Endothelial cell of umbilical vein (primary cell): Measurements from ENCODE around the gene CRHR1. TPM values are rescaled to one million over a fixed set of nuclear protein-coding genes. Genes with fewer than 3 reads are reported as not detected.

ENCODE experiments used
- BruUV-seq: library from RNA; stranded (reverse); fragments of 400-500 nt; replicated peaks from 2 replicates; lab custom pipeline; 2021; lab: Mats Ljungman, UMichigan
- CTCF ChIA-PET: fragments of 300-600, 350-600 bp; sonication (Branson Sonifier 250); formaldehyde crosslinking; loops from one replicate; lab custom pipeline; 2021; ENCODE audit warnings: antibody characterized with exemption, inconsistent platforms; lab: Charles Lee
- POLR2A ChIA-PET: fragments of 300-600, 350-600 bp; sonication (Branson Sonifier 250); formaldehyde crosslinking; loops from one replicate; lab custom pipeline; 2021; ENCODE audit warnings: antibody characterized with exemption, inconsistent platforms; lab: Charles Lee
- DNase-seq: peaks from one replicate; pipeline ENCODE4 v3.0.0-alpha.2; 2011; ENCODE audit warnings: low read depth, low spot score
- FAIRE-seq: peaks from 2 replicates; lab custom pipeline; 2011; peaks lifted over from hg19 to GRCh38; lab: Jason Lieb, UNC
- H2AFZ ChIP-seq: 2 replicates; pipeline ENCODE4 v1.6.0; 2012; ENCODE audit warnings: low read depth, low read length, control low read depth, inconsistent platforms
- H3K27ac ChIP-seq: 2 replicates; pipeline ENCODE4 v1.5.1; 2011; ENCODE audit warnings: low read depth, mild to moderate bottlenecking, control low read depth, low read length, moderate library complexity; ENCODE audit not compliant: insufficient read depth
- H3K27me3 ChIP-seq, 2 experiments: 2 replicates each; pipeline versions ENCODE4 v1.6.0 to v1.6.1; 2011; ENCODE audit warnings: low read length in 2 of 2, mixed read lengths in 1 of 2; ENCODE audit not compliant: control insufficient read depth in 2 of 2, insufficient read depth in 2 of 2
- H3K36me3 ChIP-seq, 2 experiments: 2 replicates in 1 of 2; 3 replicates in 1 of 2; pipeline ENCODE4 v1.5.1; 2011; ENCODE audit warnings: low read length in 2 of 2, mild to moderate bottlenecking in 1 of 2, moderate library complexity in 1 of 2; ENCODE audit not compliant: control insufficient read depth in 2 of 2, insufficient read depth in 2 of 2; ENCODE audit errors: extremely low read depth in 1 of 2
- H3K4me1 ChIP-seq: 3 replicates; pipeline ENCODE4 v1.5.1; 2011; ENCODE audit warnings: mild to moderate bottlenecking, low read length; ENCODE audit not compliant: control insufficient read depth, insufficient read depth; ENCODE audit errors: extremely low read depth
- H3K4me2 ChIP-seq: 2 replicates; pipeline ENCODE4 v1.6.1; 2011; ENCODE audit warnings: low read length, control low read depth, mixed read lengths; ENCODE audit not compliant: insufficient read depth
- H3K4me3 ChIP-seq, 3 experiments: fragments of 200-600 bp in 1 of 3; sonication (generic), shearing (Covaris generic) in 1 of 3; replicated peaks in 1 of 3; 2 replicates each; pipeline ENCODE4 v1.5.1; 2011 to 2016; ENCODE audit warnings: control low read depth in 3 of 3, low read length in 3 of 3, mild to moderate bottlenecking in 2 of 3, inconsistent platforms in 1 of 3, low read depth in 1 of 3, moderate library complexity in 1 of 3; ENCODE audit not compliant: insufficient read depth in 1 of 3
- H3K79me2 ChIP-seq: 2 replicates; pipeline ENCODE4 v1.6.0; 2012; ENCODE audit warnings: low read length, inconsistent platforms; ENCODE audit not compliant: control insufficient read depth, insufficient read depth
- H3K9ac ChIP-seq: replicated peaks from 2 replicates; pipeline ENCODE3; 2011; ENCODE audit warnings: low read length, control low read depth; ENCODE audit not compliant: insufficient read depth; ENCODE audit errors: extremely low read depth
- H3K9me1 ChIP-seq: replicated peaks from 3 replicates; pipeline ENCODE4 v1.6.0; 2011; ENCODE audit warnings: mild to moderate bottlenecking, low read length; ENCODE audit not compliant: control insufficient read depth, insufficient read depth; ENCODE audit errors: extremely low read depth
- H3K9me3 ChIP-seq: replicated peaks from 2 replicates; pipeline ENCODE4 v1.5.1; 2012; ENCODE audit warnings: low read length, inconsistent platforms; ENCODE audit not compliant: control insufficient read depth, insufficient read depth
- H4K20me1 ChIP-seq: replicated peaks from 2 replicates; pipeline ENCODE3; 2011; ENCODE audit warnings: mild to moderate bottlenecking, low read length; ENCODE audit not compliant: control insufficient read depth, insufficient read depth; ENCODE audit errors: extremely low read depth
- CTCF ChIP-seq, 2 donors: IDR thresholded peaks; 1 replicate in 1 of 2; 2 replicates in 1 of 2; pipeline ENCODE4 v1.5.1; 2011; ENCODE audit warnings: low read length in 2 of 2, mild to moderate bottlenecking in 2 of 2, moderate library complexity in 2 of 2, control low read depth in 1 of 2, inconsistent platforms in 1 of 2, low read depth in 1 of 2; ENCODE audit not compliant: insufficient read depth in 1 of 2; ENCODE audit errors: extremely low read depth in 1 of 2
- EZH2 ChIP-seq: IDR thresholded peaks from 2 replicates; pipeline ENCODE4 v1.6.1; 2012; ENCODE audit warnings: borderline replicate concordance, low read depth, mild to moderate bottlenecking, moderate library complexity, low read length, inconsistent platforms; ENCODE audit not compliant: severe bottlenecking
- FOS ChIP-seq: IDR thresholded peaks from 2 replicates; pipeline ENCODE4 v1.6.1; 2011; ENCODE audit warnings: mild to moderate bottlenecking, low read length, moderate library complexity, borderline replicate concordance; ENCODE audit not compliant: insufficient read depth
- GATA2 ChIP-seq: IDR thresholded peaks from 2 replicates; pipeline ENCODE4 v1.7.0; 2011; ENCODE audit warnings: low read depth, mild to moderate bottlenecking, moderate library complexity, mixed read lengths, low read length; ENCODE audit not compliant: insufficient read length, insufficient read depth
- JUN ChIP-seq: IDR thresholded peaks from 2 replicates; pipeline ENCODE4 v1.6.1; 2011; ENCODE audit warnings: borderline replicate concordance, low read depth; ENCODE audit not compliant: insufficient read length, insufficient read depth
- MAX ChIP-seq: IDR thresholded peaks from 2 replicates; pipeline ENCODE4 v1.6.1; 2011; ENCODE audit not compliant: insufficient read depth, insufficient read length
- MYC ChIP-seq: IDR thresholded peaks from one replicate; pipeline ENCODE4 v1.6.1; 2011; ENCODE audit warnings: mild to moderate bottlenecking, low read depth, low read length
- POLR2A ChIP-seq: IDR thresholded peaks from 2 replicates; pipeline ENCODE4 v1.6.1; 2012; ENCODE audit warnings: low read depth, mild to moderate bottlenecking, control low read depth, low read length
- POLR2AphosphoS5 ChIP-seq: IDR thresholded peaks from 2 replicates; pipeline ENCODE4 v1.6.1; 2012; ENCODE audit warnings: low read depth, mild to moderate bottlenecking, control low read depth, low read length, moderate library complexity; ENCODE audit not compliant: insufficient read depth
- dilution Hi-C: fragments of 300-500 bp; cut with MboI; formaldehyde crosslinking; loops from one replicate; pipeline ENCODE4 v1.15.0; 2019; ENCODE audit warnings: low sequenced_read_pairs; ENCODE audit not compliant: extremely low pct_ligation_motif_present
- intact Hi-C: fragments of 100-400 bp; cut with micrococcal nuclease; formaldehyde crosslinking; loops from one replicate; pipeline ENCODE4 v1.10.0; 2022
- polyA plus RNA-seq, 4 experiments: library from polyadenylated mRNA; depleted of rRNA in 3 of 4; stranded (reverse) in 3 of 4; unstranded in 1 of 4; fragments of >200 nt; gene quantifications; 2 replicates each; pipeline versions ENCODE4 v1.2.1 to v1.2.3, GENCODE V29; 2011 to 2012; ENCODE audit warnings: missing spikeins in 1 of 4
- total RNA-seq: library from RNA; stranded (reverse); gene quantifications from 2 replicates; pipeline ENCODE4 v1.2.3, GENCODE V29; 2021

The CRHR1 gene
- total and polyA plus RNA-seq, 2 donors (not counting 3 experiments of a cell fraction or from before 2014, with no cell fraction given), result not detected

- no peak for DNase-seq
- Histone ChIP-seq H3K79me2 (no peaks in the 10 kb centered on the region), H3K9ac (no peak overlapping the region), H3K27ac (no peak overlapping the region), H3K9me3 (no peaks in the 10 kb centered on the region), H3K27me3 (no peaks in the 10 kb centered on the region), H3K4me1 (no peaks in the 10 kb centered on the region), H4K20me1 (no peaks in the 10 kb centered on the region), H3K36me3 (no peaks in the 10 kb centered on the region), H3K4me3 (no peak overlapping the region), H3K4me2 (no peak overlapping the region), H3K9me1 (no peaks in the 10 kb centered on the region), H2AFZ (no peak overlapping the region)
- dilution Hi-C loops (no loop called here), intact Hi-C loops (no loop called here)
- no TSS peak for BruUV-seq
- FAIRE-seq, result no peak
- TF ChIP-seq JUN, result no peak
- no peak for TF ChIP-seq CTCF (IDR thresholded peaks at IDR 0.05; ENCODE audit: extremely low read depth in 1 of 2, insufficient read depth in 1 of 2, low read depth in 1 of 2, low read length in 2 of 2)
- no peak for TF ChIP-seq MAX
- TF ChIP-seq POLR2A, result no peak
- no peak for TF ChIP-seq MYC
- TF ChIP-seq POLR2AphosphoS5, result no peak
- no peak for TF ChIP-seq GATA2
- no peak for TF ChIP-seq EZH2
- TF ChIP-seq FOS, result no peak
- ChIA-PET POLR2A (no interaction called here), CTCF (interaction anchor here (0.9 to 1.9 kb wide), 4 partner anchors 17 to 175 kb away, joined by 3 to 12 read pairs (median 4); no protein-coding TSS in a partner anchor)
Observed at GRCh38 chr17:45814622-45815606, 30.8 kb downstream of the CRHR1 start.
